ENCODE results near the gene HMCN2.

DNA sequence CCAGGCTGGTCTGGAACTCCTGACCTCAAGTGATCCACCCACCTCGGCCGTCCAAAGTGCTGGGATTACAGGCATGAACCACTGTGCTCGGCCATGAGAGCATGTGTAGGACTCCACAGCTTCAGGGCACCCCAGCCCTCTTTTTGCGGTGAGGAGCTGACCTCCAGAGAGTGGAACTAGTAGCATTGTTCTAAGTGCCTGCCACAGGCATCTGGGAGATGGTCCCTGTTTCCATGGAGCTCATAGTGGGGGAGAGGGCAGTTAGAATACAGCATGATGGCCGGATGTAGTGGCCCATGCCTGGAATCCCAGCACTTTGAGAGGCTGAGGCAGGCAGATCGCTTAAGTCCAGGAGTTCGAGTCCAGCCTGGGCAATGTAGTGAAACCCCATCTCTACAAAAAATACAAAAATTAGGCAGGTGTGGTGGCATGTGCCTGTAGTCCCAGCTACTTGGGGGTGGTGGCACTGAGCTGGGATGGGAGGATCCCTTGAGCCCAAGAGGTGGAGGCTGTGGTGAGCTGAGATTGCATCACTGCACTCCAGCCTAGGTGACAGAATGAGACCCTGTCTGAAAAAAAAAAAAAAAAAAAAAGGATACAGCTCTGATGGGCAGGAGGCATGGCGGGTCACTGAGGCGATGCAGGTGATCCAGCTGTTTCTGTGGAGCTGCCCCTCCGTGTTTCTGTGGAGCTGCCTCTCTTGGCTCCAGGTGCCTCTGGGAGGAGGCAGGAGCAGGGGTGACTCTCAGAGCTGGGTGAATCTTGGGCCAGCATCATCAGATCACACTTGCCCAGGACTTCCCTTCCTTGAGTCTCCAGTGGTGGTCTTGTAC, 183.4 kb downstream of the HMCN2 start:
- TF ChIP-seq, protein P1, sequence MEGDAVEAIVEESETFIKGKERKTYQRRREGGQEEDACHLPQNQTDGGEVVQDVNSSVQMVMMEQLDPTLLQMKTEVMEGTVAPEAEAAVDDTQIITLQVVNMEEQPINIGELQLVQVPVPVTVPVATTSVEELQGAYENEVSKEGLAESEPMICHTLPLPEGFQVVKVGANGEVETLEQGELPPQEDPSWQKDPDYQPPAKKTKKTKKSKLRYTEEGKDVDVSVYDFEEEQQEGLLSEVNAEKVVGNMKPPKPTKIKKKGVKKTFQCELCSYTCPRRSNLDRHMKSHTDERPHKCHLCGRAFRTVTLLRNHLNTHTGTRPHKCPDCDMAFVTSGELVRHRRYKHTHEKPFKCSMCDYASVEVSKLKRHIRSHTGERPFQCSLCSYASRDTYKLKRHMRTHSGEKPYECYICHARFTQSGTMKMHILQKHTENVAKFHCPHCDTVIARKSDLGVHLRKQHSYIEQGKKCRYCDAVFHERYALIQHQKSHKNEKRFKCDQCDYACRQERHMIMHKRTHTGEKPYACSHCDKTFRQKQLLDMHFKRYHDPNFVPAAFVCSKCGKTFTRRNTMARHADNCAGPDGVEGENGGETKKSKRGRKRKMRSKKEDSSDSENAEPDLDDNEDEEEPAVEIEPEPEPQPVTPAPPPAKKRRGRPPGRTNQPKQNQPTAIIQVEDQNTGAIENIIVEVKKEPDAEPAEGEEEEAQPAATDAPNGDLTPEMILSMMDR (IDR thresholded peaks at IDR 0.05): no peak
- TF ChIP-seq EZH2 (IDR thresholded peaks at IDR 0.05) (no peak), EZH2phosphoT487 (IDR thresholded peaks at IDR 0.05) (no peak)

All from neural progenitor cell (in vitro differentiated cells).